Skin epidermis (tissue), 12 donors: Measurements from ENCODE around the gene TRPC4AP.
"Not testable (repeated sequence)": the region's sequence is repeated elsewhere in the genome, so short reads cannot be mapped to it uniquely, and the experiment has no call there.

Experiments used
- H3K27ac ChIP-seq, 21 experiments: fragments of 200-600 bp; sonication (generic) in 11 of 21; one replicate each; pipeline ENCODE4 v1.5.0; 2020; ENCODE audit warnings: mild to moderate bottlenecking in 3 of 21, inconsistent platforms in 2 of 21, moderate library complexity in 2 of 21
- H3K4me3 ChIP-seq, 7 experiments: fragments of 200-600 bp; sonication (generic) in 2 of 7; one replicate each; pipeline ENCODE4 v1.5.0; 2020; ENCODE audit warnings: inconsistent platforms in 2 of 7, mild to moderate bottlenecking in 2 of 7, moderate library complexity in 1 of 7

Gene TRPC4AP, protein sequence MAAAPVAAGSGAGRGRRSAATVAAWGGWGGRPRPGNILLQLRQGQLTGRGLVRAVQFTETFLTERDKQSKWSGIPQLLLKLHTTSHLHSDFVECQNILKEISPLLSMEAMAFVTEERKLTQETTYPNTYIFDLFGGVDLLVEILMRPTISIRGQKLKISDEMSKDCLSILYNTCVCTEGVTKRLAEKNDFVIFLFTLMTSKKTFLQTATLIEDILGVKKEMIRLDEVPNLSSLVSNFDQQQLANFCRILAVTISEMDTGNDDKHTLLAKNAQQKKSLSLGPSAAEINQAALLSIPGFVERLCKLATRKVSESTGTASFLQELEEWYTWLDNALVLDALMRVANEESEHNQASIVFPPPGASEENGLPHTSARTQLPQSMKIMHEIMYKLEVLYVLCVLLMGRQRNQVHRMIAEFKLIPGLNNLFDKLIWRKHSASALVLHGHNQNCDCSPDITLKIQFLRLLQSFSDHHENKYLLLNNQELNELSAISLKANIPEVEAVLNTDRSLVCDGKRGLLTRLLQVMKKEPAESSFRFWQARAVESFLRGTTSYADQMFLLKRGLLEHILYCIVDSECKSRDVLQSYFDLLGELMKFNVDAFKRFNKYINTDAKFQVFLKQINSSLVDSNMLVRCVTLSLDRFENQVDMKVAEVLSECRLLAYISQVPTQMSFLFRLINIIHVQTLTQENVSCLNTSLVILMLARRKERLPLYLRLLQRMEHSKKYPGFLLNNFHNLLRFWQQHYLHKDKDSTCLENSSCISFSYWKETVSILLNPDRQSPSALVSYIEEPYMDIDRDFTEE

DNA sequence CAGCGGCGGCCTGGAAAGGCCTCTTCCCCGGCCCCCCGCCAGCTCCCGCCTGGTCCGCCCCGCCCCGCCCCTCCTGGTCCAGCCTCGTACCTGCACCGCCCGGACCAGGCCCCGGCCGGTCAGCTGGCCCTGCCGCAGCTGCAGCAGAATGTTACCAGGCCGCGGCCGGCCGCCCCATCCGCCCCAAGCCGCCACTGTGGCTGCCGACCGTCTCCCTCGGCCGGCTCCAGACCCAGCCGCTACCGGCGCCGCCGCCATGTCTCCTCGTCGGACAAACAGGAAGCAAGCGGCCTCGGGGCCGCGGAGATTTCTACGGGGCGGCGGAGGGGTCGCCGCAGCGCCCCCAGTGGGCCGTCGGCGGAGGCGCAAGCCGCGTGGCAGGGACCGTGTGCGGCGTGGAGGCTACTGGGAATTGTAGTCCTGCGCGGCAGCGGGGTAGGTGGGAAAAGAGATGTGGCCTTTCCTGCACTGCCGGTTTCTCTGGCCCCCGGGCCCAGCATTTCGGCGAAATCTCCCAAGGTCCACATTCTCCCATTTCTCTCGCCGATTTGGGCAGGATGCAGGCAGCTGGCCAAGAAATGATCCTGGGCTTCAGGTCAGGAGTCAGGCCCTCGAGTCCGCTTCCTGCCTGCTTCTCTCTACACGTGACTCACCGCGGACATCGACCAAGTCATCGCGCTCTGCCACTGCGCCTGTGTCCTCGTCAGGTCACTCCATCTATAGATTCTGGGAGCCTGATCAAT lies at the start of gene TRPC4AP:
Gene TRPC4AP (minus strand): TSS at position 284 of the 743 bp plus-strand sequence. CDS start 26 bp downstream, at position 258.
- Histone ChIP-seq H3K27ac (peak within 1 kb of the TSS; percentile 83 to 99 (median 95)), H3K4me3 (peak within 1 kb of the TSS; percentile 79 to 97 (median 94))

DNA sequence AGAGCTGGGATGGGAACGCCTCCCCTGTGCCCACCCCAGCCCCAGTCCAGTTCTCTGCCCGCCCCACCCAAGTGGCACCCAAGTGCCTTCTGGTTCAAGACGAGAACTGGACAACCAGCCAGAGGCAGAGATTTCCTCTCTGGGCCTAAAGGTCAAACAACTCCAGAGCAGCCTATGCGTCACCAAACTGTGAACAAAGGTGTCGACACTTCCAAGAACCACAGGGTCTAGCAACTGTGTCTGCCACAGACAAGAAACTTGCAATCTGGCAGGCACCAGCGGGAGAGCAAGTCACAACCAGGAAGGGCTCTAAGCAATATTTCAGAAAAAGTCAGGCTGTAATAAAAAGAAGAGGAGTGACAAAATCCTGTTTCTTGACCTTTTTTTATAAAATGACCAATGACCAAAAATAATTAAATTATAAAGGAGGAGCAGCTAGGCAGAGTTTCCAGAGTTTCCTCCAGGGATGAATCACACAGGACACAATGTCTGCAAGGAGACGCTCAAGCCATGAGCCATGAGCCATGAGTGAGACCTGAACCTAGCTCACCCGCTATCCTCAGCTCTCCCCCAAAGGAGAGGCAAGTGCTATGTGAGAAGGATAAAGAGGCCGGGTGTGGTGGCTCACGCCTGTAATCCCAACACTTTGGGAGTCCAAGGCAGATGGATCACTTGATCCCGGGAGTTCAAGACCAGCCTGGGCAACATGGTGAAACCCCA lies 43.4 kb upstream of the TRPC4AP start:
- Histone ChIP-seq H3K4me3 (no peak overlapping the region), H3K27ac (peak overlapping the region in 11 of 21 experiments; percentile 12 to 80 (median 54))

DNA sequence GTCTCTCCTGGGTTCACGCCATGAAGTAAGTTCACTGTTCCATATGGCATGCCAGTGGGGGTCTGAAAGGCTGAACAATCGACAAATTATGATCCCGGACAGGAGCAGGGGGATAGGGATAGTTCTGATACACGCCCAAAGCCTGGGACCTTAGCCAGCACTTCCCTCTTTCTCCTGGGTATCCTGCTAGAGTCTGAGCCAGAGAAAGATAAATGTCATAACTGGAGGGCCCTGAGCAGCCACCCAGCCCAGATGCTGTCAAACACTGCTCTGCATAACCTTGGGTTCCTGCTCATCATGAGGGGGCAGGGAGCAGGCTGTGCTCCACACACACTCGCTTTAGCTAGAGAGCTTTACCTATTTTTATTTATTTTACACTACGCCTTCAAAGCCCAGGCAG lies 42.3 kb upstream of the TRPC4AP start:
- peak overlapping the region in 6 of 21 experiments; percentile 11 to 80 (median 54) for H3K27ac ChIP-seq
- no peak overlapping the region for H3K4me3 ChIP-seq

DNA sequence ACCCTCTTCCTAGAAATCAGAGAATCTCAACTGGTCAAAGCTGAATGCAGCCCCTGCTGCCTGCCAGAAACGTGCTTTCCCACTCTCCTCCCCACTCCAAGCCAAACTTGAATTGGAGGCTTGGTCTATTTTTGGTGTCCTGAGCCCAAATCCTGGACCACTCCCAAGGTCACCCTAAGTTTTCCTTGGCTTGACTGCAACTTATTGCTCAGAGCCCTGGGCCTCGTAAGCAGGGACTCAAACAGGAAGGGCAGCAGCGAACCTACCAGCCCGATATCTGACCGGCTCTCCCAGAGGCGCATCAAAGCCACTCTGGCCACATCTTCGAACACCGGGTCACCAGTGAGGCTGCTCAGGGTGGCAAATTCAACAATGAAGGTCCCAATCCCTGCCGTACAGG lies 41.9 kb upstream of the TRPC4AP start:
- no peak overlapping the region for H3K4me3 ChIP-seq
- peak overlapping the region in 5 of 21 experiments; percentile 11 to 80 (median 63) for H3K27ac ChIP-seq

DNA sequence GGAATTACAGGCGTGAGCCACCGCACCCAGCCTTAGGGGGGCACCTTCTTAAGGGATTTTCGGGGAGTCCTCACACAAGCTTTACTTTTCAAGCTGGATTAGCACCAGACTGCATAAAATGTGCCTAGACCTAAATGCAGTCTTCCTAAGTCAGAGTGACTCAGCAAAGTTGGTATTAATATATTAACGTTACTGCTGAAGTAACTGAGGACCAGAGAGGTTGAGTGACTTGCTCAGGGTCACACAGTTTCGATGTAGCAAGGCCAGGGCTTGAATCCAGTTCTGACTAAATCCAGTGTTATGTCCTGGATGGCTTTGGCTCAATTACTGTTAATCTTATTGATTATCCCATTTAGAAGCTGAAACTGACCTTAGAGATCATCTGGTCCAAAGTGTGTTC lies 41.1 kb upstream of the TRPC4AP start:
- peak overlapping the region in 1 of 21 experiments; percentile 80 for H3K27ac ChIP-seq

DNA sequence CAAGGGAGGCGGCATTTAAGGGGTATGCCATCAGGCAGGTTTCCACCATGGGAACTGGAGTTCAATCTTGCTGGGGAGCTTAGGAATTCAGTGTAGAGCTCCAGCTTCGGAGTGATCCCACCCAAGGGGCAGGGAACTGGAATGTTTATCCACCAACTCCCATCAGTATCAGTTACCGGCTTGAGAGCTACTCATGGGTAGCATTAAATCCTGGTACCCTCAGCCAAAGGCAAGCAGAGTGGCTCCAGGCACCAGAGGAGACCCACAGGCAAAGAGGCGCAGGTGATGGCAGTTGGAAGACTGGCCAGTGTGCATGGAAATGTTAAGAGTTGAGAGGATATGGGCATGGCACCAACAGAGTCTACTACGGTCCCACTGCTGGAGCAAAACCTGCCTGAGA lies 40.4 kb upstream of the TRPC4AP start:
- no peak overlapping the region for H3K27ac ChIP-seq

More for the DNA sequence above, 41.1 kb upstream of the TRPC4AP start:
- no peak overlapping the region for H3K4me3 ChIP-seq

DNA sequence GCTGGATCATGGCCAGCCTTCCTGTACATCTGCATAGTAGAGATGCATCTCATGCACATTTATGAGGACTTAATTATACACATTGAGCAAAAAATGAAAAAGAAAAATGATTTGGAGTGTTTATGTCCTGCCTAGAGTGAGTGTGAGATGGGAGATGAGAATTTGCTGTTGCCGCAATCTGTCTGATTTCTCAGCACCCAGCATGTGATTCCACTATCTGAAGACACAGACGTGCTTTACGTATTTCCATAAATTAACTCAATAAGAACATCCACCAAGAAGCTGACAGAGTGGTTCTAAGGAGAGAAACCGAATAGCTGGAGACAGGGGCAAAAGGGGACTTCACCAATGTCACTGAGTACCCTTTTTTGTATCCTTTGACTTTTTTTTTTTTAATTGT lies 39.3 kb upstream of the TRPC4AP start:
- Histone ChIP-seq H3K4me3 (no peak overlapping the region), H3K27ac (no peak overlapping the region)

More for the DNA sequence above, 40.4 kb upstream of the TRPC4AP start:
- no peak overlapping the region for H3K4me3 ChIP-seq

DNA sequence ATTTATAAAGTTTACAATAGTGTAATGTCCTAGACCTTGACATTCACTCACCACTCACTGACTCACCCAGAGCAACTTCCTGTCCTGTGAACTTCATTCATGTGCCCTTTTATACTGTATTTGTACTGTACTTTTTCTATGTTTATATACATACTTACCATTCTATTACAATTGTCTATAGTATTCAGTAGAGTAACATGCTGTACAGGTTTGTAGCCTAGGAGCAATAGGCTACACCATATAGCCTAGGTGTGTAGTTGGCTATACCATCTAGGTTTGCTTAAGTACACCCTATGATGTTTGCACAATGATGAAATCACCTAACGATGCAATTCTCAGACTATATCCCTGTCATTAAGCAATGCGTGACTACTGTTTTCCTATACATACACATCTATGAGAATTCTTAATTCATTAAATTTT lies 37.1 kb upstream of the TRPC4AP start:
- H3K4me3 ChIP-seq, result no peak overlapping the region
- H3K27ac ChIP-seq, result peak overlapping the region in 1 of 21 experiments; percentile 18

DNA sequence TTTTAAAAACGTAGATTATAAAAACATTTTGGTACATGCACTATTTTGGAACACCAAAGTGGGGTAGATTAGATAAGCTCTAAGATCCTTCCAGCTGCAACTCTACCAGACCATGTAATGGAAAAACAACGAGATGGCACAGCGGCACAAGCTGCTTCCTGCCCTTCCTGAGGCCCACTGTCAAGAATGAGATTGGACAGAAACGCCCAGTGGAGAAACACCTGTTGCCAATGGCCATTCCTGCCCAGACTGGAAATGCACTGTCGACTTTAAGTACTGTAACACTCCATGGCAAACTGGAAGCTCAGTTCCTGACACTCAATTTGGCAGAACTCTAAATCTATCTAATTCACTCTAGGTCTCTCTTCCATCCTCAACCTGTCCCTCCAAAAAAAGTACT lies 33.1 kb upstream of the TRPC4AP start:
- Histone ChIP-seq H3K27ac (no peak overlapping the region), H3K4me3 (no peak overlapping the region)

DNA sequence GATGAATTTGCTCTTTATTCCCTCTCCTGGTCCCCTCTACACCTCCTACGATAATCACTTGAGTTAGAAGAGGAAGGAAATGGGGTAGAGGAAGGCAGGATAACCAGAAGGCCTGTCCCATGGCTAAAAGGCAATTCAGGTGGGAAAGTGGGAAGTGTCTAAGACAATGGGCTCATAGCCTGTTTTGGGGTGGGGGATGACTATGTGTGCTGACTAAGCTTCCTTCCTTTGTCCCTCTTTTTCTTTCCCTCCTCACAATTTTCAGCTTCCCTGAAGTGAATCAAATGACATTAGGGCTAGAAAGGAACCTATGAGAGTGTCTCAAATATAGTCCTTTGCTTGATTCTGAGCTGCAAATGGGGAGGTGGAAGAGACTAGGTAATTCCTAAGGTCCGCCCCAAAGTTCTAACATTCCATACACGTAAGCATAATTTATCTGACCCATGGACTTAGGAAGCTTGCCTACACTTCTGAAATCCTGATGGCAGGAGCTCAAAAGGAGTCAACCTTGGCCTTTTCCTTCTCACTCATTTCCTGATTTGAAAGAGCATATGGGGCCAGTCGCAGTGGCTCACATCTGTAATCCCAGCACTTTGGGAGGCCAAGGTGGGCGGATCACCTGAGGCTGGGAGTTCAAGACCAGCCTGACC lies 30.3 kb upstream of the TRPC4AP start:
- no peak overlapping the region for H3K27ac ChIP-seq
- no peak overlapping the region for H3K4me3 ChIP-seq

DNA sequence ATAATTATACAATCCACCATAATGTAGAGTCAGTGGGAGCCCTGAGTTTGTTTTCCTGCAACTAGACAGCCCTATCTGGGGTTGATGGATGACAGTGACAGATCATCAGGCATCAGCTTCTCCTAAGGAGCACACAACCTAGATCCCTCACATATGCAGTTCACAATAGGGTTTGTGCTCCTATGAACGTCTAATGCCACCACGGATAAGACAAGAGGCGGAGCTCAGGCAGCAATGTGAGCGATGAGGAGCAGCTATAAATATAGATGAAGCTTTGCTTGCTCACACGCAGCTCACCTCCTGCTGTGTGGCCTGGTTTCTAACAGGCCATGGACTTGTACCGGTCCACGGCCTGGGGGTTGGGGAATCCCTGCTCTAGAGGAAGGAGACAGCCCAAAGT lies 28.6 kb upstream of the TRPC4AP start:
- Histone ChIP-seq H3K27ac (no peak overlapping the region), H3K4me3 (no peak overlapping the region)

DNA sequence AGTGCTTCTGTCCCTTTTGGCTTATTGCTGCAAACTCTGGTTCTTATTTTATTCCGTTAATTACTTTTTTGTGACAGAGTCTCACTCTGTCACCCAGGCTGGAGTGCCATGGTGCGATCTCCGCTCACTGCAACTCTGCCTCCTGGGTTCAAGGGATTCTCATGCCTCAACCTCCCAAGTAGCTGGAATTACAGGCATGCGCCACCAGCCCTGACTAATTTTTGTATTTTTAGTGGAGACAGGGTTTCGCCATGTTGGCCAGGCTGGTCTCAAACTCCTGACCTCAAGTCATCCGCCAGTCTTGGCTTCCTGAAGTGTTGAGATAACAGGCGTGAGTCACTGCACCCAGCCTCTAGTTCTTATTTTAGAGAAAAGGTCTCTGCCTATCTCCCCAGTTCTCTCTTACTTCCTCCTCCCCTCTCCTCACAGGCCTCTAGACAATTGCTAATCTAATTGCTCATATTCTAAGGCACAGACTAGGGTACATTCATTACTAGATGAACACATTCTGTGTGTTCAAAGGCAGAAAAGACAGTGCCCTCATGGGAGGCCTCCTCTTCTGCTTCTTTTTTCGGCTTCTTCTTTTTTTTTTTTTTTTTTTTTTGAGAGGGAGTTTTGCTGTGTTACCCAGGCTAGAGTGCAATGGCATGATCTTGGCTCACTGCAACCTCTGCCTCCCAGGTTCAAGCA lies 27.6 kb upstream of the TRPC4AP start:
- H3K27ac ChIP-seq, result peak overlapping the region in 1 of 21 experiments; percentile 19
- no peak overlapping the region for H3K4me3 ChIP-seq

DNA sequence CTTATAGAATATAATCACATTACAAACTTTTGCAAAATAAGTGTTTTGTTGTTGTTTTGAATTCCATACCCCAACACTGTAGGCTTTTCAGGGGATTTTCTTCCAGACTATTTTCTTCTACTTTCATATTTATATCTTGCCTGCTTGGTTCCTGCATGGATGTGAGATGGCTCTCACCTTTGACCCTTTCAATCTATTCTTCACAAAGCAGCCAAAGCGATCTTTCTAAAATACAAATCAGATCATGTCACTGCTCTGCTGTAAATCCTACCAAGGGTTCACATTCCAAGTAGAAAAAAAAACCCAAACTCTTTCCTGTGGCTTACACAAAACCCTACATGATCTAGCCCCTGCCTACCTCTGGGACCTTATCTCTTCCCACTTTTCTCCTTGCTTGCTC lies 25.0 kb upstream of the TRPC4AP start:
- Histone ChIP-seq H3K4me3 (no peak overlapping the region), H3K27ac (peak overlapping the region in 4 of 21 experiments; percentile 4 to 34 (median 15))

DNA sequence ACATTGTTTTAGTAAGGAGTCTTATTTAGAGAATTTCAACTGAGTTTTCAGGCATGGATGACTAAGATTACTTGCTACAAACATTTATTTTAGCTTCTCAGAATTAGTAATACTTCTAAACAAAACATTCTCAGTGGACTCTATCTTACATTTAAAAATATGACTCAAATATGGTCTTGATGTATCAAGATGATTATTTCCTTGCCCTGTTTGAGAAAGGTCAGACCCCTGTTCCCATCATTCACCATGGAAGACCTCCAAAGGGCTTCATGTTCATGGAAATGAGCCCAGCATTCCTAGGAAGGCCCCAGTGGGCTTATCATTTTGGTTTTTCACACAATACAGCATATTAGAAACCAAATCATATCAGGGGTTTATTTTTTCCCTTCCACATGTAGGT lies 24.6 kb upstream of the TRPC4AP start:
- H3K4me3 ChIP-seq, result no peak overlapping the region
- H3K27ac ChIP-seq, result no peak overlapping the region

DNA sequence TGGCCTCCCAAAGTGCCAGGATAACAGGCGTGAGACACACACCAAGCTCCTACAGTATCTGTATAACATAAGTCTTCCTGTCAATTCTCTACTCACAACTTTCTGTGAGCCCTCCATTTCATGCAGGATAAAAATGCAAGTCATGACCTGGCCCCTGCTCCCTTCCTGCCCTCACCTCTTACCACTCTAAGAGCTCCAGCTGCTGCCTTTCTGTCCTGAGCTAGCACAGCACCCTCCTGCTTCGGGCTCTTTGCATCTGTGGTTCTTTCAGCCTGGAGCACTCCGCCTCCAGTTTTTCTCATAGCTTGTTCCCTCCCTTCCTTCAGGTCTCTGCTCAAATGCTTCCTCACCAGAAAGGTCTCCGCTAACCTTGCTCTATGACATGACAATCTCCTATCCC lies 23.7 kb upstream of the TRPC4AP start:
- Histone ChIP-seq H3K4me3 (no peak overlapping the region), H3K27ac (peak overlapping the region in 3 of 21 experiments; percentile 5 to 51 (median 49))

DNA sequence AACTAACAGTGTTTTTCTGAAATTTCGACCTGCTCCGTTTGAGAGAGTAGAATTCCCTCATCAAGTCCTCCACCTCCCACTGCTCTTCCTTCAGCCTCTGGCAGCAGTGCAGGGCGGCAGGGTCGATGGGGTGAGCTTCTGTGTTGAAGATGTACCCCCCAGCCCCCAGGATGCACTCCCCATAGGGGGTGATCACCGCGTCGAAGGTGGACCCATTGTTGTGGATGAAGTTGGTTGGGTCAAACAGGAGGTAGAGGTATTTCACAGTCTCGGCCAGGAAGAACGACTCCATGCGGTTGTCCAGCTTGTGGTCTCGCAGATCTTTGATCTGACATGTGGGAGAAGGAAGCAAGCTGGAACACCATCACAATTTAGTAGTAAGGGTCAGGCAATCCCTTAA lies 23.0 kb upstream of the TRPC4AP start:
- H3K27ac ChIP-seq, result peak overlapping the region in 1 of 21 experiments; percentile 45

DNA sequence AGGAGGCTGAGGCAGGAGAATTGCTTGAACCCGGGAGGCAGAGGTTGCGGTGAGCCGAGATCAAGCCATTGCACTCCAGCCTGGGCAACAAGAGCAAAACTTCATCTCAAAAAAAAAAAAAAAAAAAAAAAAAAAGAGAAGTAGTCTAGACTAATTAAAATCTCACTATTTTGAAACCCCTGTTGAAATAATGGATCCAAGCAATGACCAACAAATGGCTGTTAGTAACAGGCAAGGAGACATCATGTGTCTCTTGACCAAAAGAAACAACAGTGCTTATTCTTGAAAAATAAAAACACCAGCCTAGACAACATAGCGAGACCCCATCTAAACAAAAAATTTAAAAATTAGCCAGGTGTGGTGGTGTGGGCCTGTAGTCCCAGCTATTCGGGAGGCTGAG lies 19.7 kb upstream of the TRPC4AP start:
- H3K27ac ChIP-seq, H3K4me3 ChIP-seq: not testable (repeated sequence)

More for the DNA sequence above, 23.0 kb upstream of the TRPC4AP start:
- H3K4me3 ChIP-seq, result no peak overlapping the region
